WTC11 (cell line): Measurements from ENCODE around the gene TENT5A. TPM values are rescaled to one million over a fixed set of nuclear protein-coding genes. Genes with fewer than 3 reads are reported as not detected.

Experiments used
- ATAC-seq: fragments of 200-7000 bp; cut with Tn5 transposase; 2 replicates; pipeline ENCODE4 v1.10.0; 2021; ENCODE audit warnings: mild to moderate bottlenecking, moderate library complexity
- CTCF ChIA-PET: fragments of 300-600 bp; sonication (Branson Sonifier 250); formaldehyde crosslinking; loops from one replicate; lab custom pipeline; 2021; ENCODE audit warnings: antibody characterized with exemption; lab: Charles Lee
- POLR2A ChIA-PET: fragments of 350-600 bp; sonication (Branson Sonifier 250); formaldehyde crosslinking; loops from one replicate; lab custom pipeline; 2021; ENCODE audit warnings: antibody characterized with exemption; lab: Charles Lee
- DNase-seq: peaks from one replicate; pipeline ENCODE4 v3.0.0; 2021; ENCODE audit warnings: low spot score
- H3K27ac Mint-ChIP-seq: 2 replicates; pipeline ENCODE4 v1.8.0; 2021; ENCODE audit warnings: mixed read lengths
- H3K27me3 Mint-ChIP-seq: 2 replicates; pipeline ENCODE4 v1.8.0; 2021; ENCODE audit warnings: low read depth, mild to moderate bottlenecking, moderate library complexity, mixed read lengths
- H3K36me3 Mint-ChIP-seq: 2 replicates; pipeline ENCODE4 v1.8.0; 2021; ENCODE audit warnings: mixed read lengths
- H3K4me1 Mint-ChIP-seq: 2 replicates; pipeline ENCODE4 v1.8.0; 2022; ENCODE audit warnings: mixed read lengths
- H3K4me3 Mint-ChIP-seq: 2 replicates; pipeline ENCODE4 v1.8.0; 2021; ENCODE audit warnings: mild to moderate bottlenecking, moderate library complexity, mixed read lengths
- H3K9me3 Mint-ChIP-seq: 2 replicates; pipeline ENCODE4 v1.8.0; 2021; ENCODE audit warnings: mixed read lengths
- CREB1 ChIP-seq: sonication (generic); formaldehyde crosslinking; IDR thresholded peaks from 2 replicates; pipeline ENCODE4 v1.8.0; 2023; ENCODE audit warnings: mild to moderate bottlenecking, missing genetic modification reagents
- ETV6 ChIP-seq: sonication (generic); formaldehyde crosslinking; IDR thresholded peaks from 2 replicates; pipeline ENCODE4 v1.8.1; 2022; ENCODE audit warnings: mild to moderate bottlenecking, missing genetic modification reagents
- FOXJ3 ChIP-seq: sonication (generic); formaldehyde crosslinking; IDR thresholded peaks from 2 replicates; pipeline ENCODE4 v1.9.0; 2021; ENCODE audit warnings: missing genetic modification reagents, mild to moderate bottlenecking, borderline replicate concordance
- GTF2I ChIP-seq: fragments of 250-450 bp; sonication (Bioruptor Pico); conservative IDR thresholded peaks from 2 replicates; pipeline ENCODE4 v1.4.0; 2021; ENCODE audit warnings: mild to moderate bottlenecking
- HMGA2 ChIP-seq: fragments of 250-450 bp; sonication (Bioruptor Pico); IDR thresholded peaks from 2 replicates; pipeline ENCODE4 v1.4.0; 2021; ENCODE audit warnings: mild to moderate bottlenecking, moderate library complexity
- JUN ChIP-seq: sonication (generic); formaldehyde crosslinking; IDR thresholded peaks from 2 replicates; pipeline ENCODE4 v1.8.0; 2023; ENCODE audit warnings: mild to moderate bottlenecking, missing genetic modification reagents
- MYBL2 ChIP-seq: sonication (generic); formaldehyde crosslinking; IDR thresholded peaks from 2 replicates; pipeline ENCODE4 v1.8.1; 2023; ENCODE audit warnings: mild to moderate bottlenecking, moderate library complexity, missing genetic modification reagents
- NFYB ChIP-seq: sonication (generic); formaldehyde crosslinking; conservative IDR thresholded peaks from 2 replicates; pipeline ENCODE4 v1.8.0; 2022; ENCODE audit warnings: low read depth, missing genetic modification reagents
- NR2C2 ChIP-seq: sonication (generic); formaldehyde crosslinking; IDR thresholded peaks from 2 replicates; pipeline ENCODE4 v1.8.0; 2022; ENCODE audit warnings: mild to moderate bottlenecking, missing genetic modification reagents
- NR3C1 ChIP-seq: sonication (generic); formaldehyde crosslinking; conservative IDR thresholded peaks from 2 replicates; pipeline ENCODE4 v1.8.1; 2023; ENCODE audit warnings: low read depth, mild to moderate bottlenecking, missing genetic modification reagents
- RORB ChIP-seq: fragments of 250-450 bp; sonication (Bioruptor Pico); IDR thresholded peaks from 2 replicates; pipeline ENCODE4 v1.9.0; 2021; ENCODE audit warnings: mild to moderate bottlenecking
- SOX15 ChIP-seq: fragments of 250-450 bp; sonication (Bioruptor Pico); IDR thresholded peaks from 2 replicates; pipeline ENCODE4 v1.9.0; 2021; ENCODE audit warnings: mild to moderate bottlenecking
- SP1 ChIP-seq: sonication (generic); formaldehyde crosslinking; conservative IDR thresholded peaks from 2 replicates; pipeline ENCODE4 v1.8.1; 2022; ENCODE audit warnings: missing genetic modification reagents
- ZNF232 ChIP-seq: sonication (generic); formaldehyde crosslinking; IDR thresholded peaks from 2 replicates; pipeline ENCODE4 v1.8.0; 2022; ENCODE audit warnings: mild to moderate bottlenecking, missing genetic modification reagents
- ZNF263 ChIP-seq: sonication (generic); formaldehyde crosslinking; IDR thresholded peaks from 2 replicates; pipeline ENCODE4 v1.8.1; 2022; ENCODE audit warnings: low read depth, mild to moderate bottlenecking, moderate library complexity, missing genetic modification reagents
- ZNF416 ChIP-seq: fragments of 250-450 bp; sonication (Bioruptor Pico); IDR thresholded peaks from 2 replicates; pipeline ENCODE4 v1.9.0; 2021; ENCODE audit warnings: mild to moderate bottlenecking, inconsistent platforms
- total RNA-seq: library from RNA; stranded (reverse); gene quantifications from 3 replicates; pipeline ENCODE4 v1.2.3, GENCODE V29; 2021
- TF ChIP-seq, protein P1 (sequence below): sonication (generic); formaldehyde crosslinking; IDR thresholded peaks from 2 replicates; pipeline ENCODE4 v1.8.1; 2022; ENCODE audit warnings: low read depth, missing genetic modification reagents, borderline replicate concordance
- TF ChIP-seq, protein P2 (sequence below): fragments of 250-450 bp; sonication (Bioruptor Pico); IDR thresholded peaks from 2 replicates; pipeline ENCODE4 v2.1.2; 2022; ENCODE audit warnings: mild to moderate bottlenecking, moderate library complexity
- TF ChIP-seq, protein P3 (sequence below): sonication (generic); formaldehyde crosslinking; IDR thresholded peaks from 2 replicates; pipeline ENCODE4 v1.8.1; 2023; ENCODE audit warnings: mild to moderate bottlenecking, missing genetic modification reagents
- TF ChIP-seq, protein P4 (sequence below): sonication (generic); formaldehyde crosslinking; conservative IDR thresholded peaks from 2 replicates; pipeline ENCODE4 v1.8.1; 2022; ENCODE audit warnings: mild to moderate bottlenecking, missing genetic modification reagents
- TF ChIP-seq, protein P5 (sequence below): sonication (generic); formaldehyde crosslinking; IDR thresholded peaks from 2 replicates; pipeline ENCODE4 v1.8.0; 2022; ENCODE audit warnings: mild to moderate bottlenecking, missing genetic modification reagents
- TF ChIP-seq, protein P6 (sequence below): fragments of 200-600 bp; IDR thresholded peaks from 2 replicates; pipeline ENCODE4 v1.8.0; 2022; ENCODE audit warnings: antibody characterized with exemption
- TF ChIP-seq, protein P7 (sequence below): sonication (generic); formaldehyde crosslinking; IDR thresholded peaks from 2 replicates; pipeline ENCODE4 v1.8.0; 2022; ENCODE audit warnings: mild to moderate bottlenecking, missing genetic modification reagents
- TF ChIP-seq, protein P8 (sequence below): sonication (generic); formaldehyde crosslinking; IDR thresholded peaks from 2 replicates; pipeline ENCODE4 v1.8.1; 2022; ENCODE audit warnings: missing genetic modification reagents, borderline replicate concordance

The TENT5A gene
- total RNA-seq, 1 experiment from 2014 or later, result 3.2 TPM

DNA sequence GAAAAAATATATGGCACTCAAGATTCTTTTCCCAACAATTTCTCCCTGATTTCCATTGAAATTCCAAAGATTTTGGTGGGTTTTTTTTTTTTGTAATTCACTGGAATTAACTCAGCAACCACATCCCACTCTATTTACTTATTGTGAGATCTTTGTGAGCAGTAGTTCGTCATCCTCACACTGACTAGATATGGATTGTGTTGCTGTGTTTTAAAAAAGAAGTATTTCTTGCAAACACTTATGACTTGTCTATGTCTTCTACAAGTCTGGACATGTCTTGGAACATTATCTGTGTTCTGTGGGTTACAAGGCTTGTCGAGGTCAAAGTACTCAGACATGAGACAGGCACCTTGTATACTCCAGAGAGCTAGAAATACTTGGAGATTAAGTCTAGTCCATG is 7.3 kb upstream of the TENT5A start:
- Mint-ChIP-seq H3K4me1 (peaks cover 26% of the 10 kb centered on the region), H3K4me3 (no peak overlapping the region), H3K9me3 (peaks cover 5% of the 10 kb centered on the region), H3K27ac (no peak overlapping the region), H3K36me3 (no peaks in the 10 kb centered on the region), H3K27me3 (peaks cover 4% of the 10 kb centered on the region)
- DNase-seq, result no peak
- TF ChIP-seq ZNF263 (CRISPR knock-in tag) (no peak), NFYB (CRISPR knock-in tag) (no peak), RORB (CRISPR knock-in tag) (no peak), CREB1 (CRISPR knock-in tag) (no peak), ZNF232 (CRISPR knock-in tag) (no peak), MYBL2 (CRISPR knock-in tag) (no peak)
- TF ChIP-seq, protein P1, sequence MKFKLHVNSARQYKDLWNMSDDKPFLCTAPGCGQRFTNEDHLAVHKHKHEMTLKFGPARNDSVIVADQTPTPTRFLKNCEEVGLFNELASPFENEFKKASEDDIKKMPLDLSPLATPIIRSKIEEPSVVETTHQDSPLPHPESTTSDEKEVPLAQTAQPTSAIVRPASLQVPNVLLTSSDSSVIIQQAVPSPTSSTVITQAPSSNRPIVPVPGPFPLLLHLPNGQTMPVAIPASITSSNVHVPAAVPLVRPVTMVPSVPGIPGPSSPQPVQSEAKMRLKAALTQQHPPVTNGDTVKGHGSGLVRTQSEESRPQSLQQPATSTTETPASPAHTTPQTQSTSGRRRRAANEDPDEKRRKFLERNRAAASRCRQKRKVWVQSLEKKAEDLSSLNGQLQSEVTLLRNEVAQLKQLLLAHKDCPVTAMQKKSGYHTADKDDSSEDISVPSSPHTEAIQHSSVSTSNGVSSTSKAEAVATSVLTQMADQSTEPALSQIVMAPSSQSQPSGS, result no peak
- TF ChIP-seq, protein P2, sequence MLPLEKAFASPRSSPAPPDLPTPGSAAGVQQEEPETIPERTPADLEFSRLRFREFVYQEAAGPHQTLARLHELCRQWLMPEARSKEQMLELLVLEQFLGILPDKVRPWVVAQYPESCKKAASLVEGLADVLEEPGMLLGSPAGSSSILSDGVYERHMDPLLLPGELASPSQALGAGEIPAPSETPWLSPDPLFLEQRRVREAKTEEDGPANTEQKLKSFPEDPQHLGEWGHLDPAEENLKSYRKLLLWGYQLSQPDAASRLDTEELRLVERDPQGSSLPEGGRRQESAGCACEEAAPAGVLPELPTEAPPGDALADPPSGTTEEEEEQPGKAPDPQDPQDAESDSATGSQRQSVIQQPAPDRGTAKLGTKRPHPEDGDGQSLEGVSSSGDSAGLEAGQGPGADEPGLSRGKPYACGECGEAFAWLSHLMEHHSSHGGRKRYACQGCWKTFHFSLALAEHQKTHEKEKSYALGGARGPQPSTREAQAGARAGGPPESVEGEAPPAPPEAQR (CRISPR knock-in tag), result no peak
- TF ChIP-seq, protein P3, sequence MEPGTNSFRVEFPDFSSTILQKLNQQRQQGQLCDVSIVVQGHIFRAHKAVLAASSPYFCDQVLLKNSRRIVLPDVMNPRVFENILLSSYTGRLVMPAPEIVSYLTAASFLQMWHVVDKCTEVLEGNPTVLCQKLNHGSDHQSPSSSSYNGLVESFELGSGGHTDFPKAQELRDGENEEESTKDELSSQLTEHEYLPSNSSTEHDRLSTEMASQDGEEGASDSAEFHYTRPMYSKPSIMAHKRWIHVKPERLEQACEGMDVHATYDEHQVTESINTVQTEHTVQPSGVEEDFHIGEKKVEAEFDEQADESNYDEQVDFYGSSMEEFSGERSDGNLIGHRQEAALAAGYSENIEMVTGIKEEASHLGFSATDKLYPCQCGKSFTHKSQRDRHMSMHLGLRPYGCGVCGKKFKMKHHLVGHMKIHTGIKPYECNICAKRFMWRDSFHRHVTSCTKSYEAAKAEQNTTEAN, result no peak
- TF ChIP-seq, protein P4, sequence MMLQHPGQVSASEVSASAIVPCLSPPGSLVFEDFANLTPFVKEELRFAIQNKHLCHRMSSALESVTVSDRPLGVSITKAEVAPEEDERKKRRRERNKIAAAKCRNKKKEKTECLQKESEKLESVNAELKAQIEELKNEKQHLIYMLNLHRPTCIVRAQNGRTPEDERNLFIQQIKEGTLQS (CRISPR knock-in tag), result no peak
- TF ChIP-seq, protein P5, sequence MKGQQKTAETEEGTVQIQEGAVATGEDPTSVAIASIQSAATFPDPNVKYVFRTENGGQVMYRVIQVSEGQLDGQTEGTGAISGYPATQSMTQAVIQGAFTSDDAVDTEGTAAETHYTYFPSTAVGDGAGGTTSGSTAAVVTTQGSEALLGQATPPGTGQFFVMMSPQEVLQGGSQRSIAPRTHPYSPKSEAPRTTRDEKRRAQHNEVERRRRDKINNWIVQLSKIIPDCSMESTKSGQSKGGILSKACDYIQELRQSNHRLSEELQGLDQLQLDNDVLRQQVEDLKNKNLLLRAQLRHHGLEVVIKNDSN (CRISPR knock-in tag), result no peak
- TF ChIP-seq, all 79 proteins: peak for 0
- ChIA-PET CTCF (no interaction called here), POLR2A (no interaction called here)
- no peak for ATAC-seq

DNA sequence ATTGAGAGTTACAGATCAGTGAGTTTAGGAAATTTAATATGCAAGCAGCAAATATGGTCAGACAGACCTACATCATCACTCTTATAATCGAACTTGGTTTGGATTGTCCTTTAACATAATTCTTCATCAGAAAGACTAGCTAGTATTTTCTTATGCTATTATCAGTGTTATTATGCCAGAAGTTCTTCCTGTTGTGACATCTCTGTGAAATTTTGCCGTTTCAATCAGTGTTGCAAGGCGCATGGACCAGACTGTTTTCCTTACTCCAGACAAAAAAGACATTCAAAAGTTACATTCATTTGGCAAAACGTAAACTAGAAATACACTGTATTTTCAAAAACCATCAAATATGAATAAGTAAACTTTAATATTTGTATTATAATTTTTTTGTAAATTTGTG is 5.7 kb upstream of the TENT5A start:
- ATAC-seq, result no peak
- H3K27ac Mint-ChIP-seq, result no peak overlapping the region
- no peaks in the 10 kb centered on the region for H3K9me3 Mint-ChIP-seq
- peaks cover 13% of the 10 kb centered on the region for H3K27me3 Mint-ChIP-seq
- ChIA-PET CTCF (no interaction called here), POLR2A (no interaction called here)
- no peak for DNase-seq
- TF ChIP-seq SP1 (no peak), FOXJ3 (no peak), HMGA2 (CRISPR knock-in tag) (no peak), ZNF416 (CRISPR knock-in tag) (no peak), GTF2I (CRISPR knock-in tag) (no peak), ZNF232 (CRISPR knock-in tag) (no peak), NR2C2 (CRISPR knock-in tag) (no peak), JUN (CRISPR knock-in tag) (no peak), SOX15 (CRISPR knock-in tag) (no peak), ETV6 (CRISPR knock-in tag) (no peak), NR3C1 (CRISPR knock-in tag) (no peak)
- TF ChIP-seq, protein P6, sequence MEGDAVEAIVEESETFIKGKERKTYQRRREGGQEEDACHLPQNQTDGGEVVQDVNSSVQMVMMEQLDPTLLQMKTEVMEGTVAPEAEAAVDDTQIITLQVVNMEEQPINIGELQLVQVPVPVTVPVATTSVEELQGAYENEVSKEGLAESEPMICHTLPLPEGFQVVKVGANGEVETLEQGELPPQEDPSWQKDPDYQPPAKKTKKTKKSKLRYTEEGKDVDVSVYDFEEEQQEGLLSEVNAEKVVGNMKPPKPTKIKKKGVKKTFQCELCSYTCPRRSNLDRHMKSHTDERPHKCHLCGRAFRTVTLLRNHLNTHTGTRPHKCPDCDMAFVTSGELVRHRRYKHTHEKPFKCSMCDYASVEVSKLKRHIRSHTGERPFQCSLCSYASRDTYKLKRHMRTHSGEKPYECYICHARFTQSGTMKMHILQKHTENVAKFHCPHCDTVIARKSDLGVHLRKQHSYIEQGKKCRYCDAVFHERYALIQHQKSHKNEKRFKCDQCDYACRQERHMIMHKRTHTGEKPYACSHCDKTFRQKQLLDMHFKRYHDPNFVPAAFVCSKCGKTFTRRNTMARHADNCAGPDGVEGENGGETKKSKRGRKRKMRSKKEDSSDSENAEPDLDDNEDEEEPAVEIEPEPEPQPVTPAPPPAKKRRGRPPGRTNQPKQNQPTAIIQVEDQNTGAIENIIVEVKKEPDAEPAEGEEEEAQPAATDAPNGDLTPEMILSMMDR, result no peak
- TF ChIP-seq, protein P7, sequence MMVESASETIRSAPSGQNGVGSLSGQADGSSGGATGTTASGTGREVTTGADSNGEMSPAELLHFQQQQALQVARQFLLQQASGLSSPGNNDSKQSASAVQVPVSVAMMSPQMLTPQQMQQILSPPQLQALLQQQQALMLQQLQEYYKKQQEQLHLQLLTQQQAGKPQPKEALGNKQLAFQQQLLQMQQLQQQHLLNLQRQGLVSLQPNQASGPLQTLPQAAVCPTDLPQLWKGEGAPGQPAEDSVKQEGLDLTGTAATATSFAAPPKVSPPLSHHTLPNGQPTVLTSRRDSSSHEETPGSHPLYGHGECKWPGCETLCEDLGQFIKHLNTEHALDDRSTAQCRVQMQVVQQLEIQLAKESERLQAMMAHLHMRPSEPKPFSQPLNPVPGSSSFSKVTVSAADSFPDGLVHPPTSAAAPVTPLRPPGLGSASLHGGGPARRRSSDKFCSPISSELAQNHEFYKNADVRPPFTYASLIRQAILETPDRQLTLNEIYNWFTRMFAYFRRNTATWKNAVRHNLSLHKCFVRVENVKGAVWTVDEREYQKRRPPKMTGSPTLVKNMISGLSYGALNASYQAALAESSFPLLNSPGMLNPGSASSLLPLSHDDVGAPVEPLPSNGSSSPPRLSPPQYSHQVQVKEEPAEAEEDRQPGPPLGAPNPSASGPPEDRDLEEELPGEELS, result no peak
- TF ChIP-seq, protein P8, sequence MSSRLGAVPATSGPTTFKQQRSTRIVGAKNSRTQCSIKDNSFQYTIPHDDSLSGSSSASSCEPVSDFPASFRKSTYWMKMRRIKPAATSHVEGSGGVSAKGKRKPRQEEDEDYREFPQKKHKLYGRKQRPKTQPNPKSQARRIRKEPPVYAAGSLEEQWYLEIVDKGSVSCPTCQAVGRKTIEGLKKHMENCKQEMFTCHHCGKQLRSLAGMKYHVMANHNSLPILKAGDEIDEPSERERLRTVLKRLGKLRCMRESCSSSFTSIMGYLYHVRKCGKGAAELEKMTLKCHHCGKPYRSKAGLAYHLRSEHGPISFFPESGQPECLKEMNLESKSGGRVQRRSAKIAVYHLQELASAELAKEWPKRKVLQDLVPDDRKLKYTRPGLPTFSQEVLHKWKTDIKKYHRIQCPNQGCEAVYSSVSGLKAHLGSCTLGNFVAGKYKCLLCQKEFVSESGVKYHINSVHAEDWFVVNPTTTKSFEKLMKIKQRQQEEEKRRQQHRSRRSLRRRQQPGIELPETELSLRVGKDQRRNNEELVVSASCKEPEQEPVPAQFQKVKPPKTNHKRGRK (CRISPR knock-in tag), result no peak
- H3K36me3 Mint-ChIP-seq, result no peaks in the 10 kb centered on the region
- H3K4me3 Mint-ChIP-seq, result no peak overlapping the region
- H3K4me1 Mint-ChIP-seq, result peaks cover 33% of the 10 kb centered on the region
